Loucy (cell line): ENCODE measurements around the gene MYO1D.

ENCODE experiments used
- CTCF ChIP-seq: fragments of 200-600 bp; sonication (generic); conservative IDR thresholded peaks from 2 replicates; pipeline ENCODE4 v1.5.1; 2014; ENCODE audit warnings: mild to moderate bottlenecking, antibody characterized with exemption, low read length
- EZH2phosphoT487 ChIP-seq: fragments of 200-600 bp; IDR thresholded peaks from 2 replicates; pipeline ENCODE4 v1.6.1; 2018; ENCODE audit warnings: antibody characterized with exemption, mild to moderate bottlenecking, moderate library complexity, borderline replicate concordance

- TF ChIP-seq CTCF (no peak), EZH2phosphoT487 (no peak)
Observed at GRCh38 chr17:32871746-32872145, 5.2 kb downstream of the MYO1D start.
